ENCODE measurements around the gene SCUBE3. TPM values are rescaled to one million over a fixed set of nuclear protein-coding genes. Genes with fewer than 3 reads are reported as not detected.

Gene SCUBE3
- total and polyA plus RNA-seq, 9 of the 15 experiments (the other 6 are each of a cell fraction or from before 2014, with no cell fraction given): 0.01 to 0.11 TPM; not detected in 7

GRCh38 chr6:35297601-35298481 lies 84.1 kb downstream of the SCUBE3 start, which contains the start of gene DEF6 (continued):
- TF ChIP-seq XRCC5 (IDR thresholded peaks at IDR 0.05; ENCODE audit: low read depth, low read length) (peak; percentile 95), GTF2A2 (tag; IDR thresholded peaks at IDR 0.05) (no peak), STAG1 (CRISPR knock-in tag; IDR thresholded peaks at IDR 0.05; ENCODE audit: borderline replicate concordance) (peak; percentile 99), NCOA1 (IDR thresholded peaks at IDR 0.05; ENCODE audit: low read depth) (no peak), POLR3A (IDR thresholded peaks at IDR 0.05; ENCODE audit: borderline replicate concordance, extremely low read depth, insufficient read depth, insufficient read length) (no peak), BRD9 (IDR thresholded peaks at IDR 0.05; ENCODE audit: low read depth, partially characterized antibody) (peak; percentile 60), SOX6 (IDR thresholded peaks at IDR 0.05) (peak; percentile 68; the same call in 1 of the 2 replicates), MNT (conservative IDR thresholded peaks at IDR 0.05) (peak; percentile 60 to 82), ZNF311 (CRISPR knock-in tag; IDR thresholded peaks at IDR 0.05) (0 out of 2 replicates have a peak, but pooled peaks have one; percentile 29), ZNF707 (CRISPR knock-in tag; conservative IDR thresholded peaks at IDR 0.05) (no peak), ZNF232 (CRISPR knock-in tag; IDR thresholded peaks at IDR 0.05) (0 out of 2 replicates have a peak, but pooled peaks have one; percentile 25), ZBTB8A (IDR thresholded peaks at IDR 0.05; ENCODE audit: partially characterized antibody) (no peak), NONO (IDR thresholded peaks at IDR 0.05; ENCODE audit: low read depth in 2 of 2, low read length in 1 of 2) (peak in 1 of 2 experiments; percentile 82; a peak in 1 of 4 replicates), ZNF512 (tag; IDR thresholded peaks at IDR 0.05) (no peak), CREBBP (IDR thresholded peaks at IDR 0.05; ENCODE audit: low read depth, low read length) (no peak), CAMTA2 (CRISPR knock-in tag; conservative IDR thresholded peaks at IDR 0.05) (no peak), CREB1 (IDR thresholded peaks at IDR 0.05) (no peak), CREB1 (CRISPR knock-in tag; IDR thresholded peaks at IDR 0.05) (peak; percentile 55), ZKSCAN8 (CRISPR knock-in tag; IDR thresholded peaks at IDR 0.05) (no peak), FOXJ2 (tag; IDR thresholded peaks at IDR 0.05) (no peak), KAT8 (IDR thresholded peaks at IDR 0.05; ENCODE audit: low read depth) (no peak), UBTF (IDR thresholded peaks at IDR 0.05; ENCODE audit: borderline replicate concordance in 1 of 2, low read depth in 2 of 2, low read length in 2 of 2) (peak in 1 of 2 experiments; percentile 83; a peak in 1 of 4 replicates), ZNF184 (CRISPR knock-in tag; IDR thresholded peaks at IDR 0.05) (no peak), POLR2AphosphoS2 (IDR thresholded peaks at IDR 0.05; ENCODE audit: low read length) (peak; percentile 27; the same call in 1 of the 2 replicates)
